Activated CD8-positive, alpha-beta memory T cell treated with anti-CD3 and anti-CD28 coated beads for 36 hours (primary cell): ENCODE data around the gene SND1. TPM values are rescaled to one million over a fixed set of nuclear protein-coding genes. Genes with fewer than 3 reads are reported as not detected.

Source experiments
- CTCF ChIA-PET: fragments of 350-600 bp; sonication (Branson Sonifier 250); formaldehyde crosslinking; loops from one replicate; lab custom pipeline; 2021; ENCODE audit warnings: antibody characterized with exemption; lab: Charles Lee
- POLR2A ChIA-PET: fragments of 350-600 bp; sonication (Branson Sonifier 250); formaldehyde crosslinking; loops from one replicate; lab custom pipeline; 2021; ENCODE audit warnings: antibody characterized with exemption; lab: Charles Lee
- total RNA-seq, 2 experiments: library from RNA; stranded (reverse); gene quantifications; one replicate each; pipeline ENCODE4 v1.2.3, GENCODE V29; 2021

SND1 gene
- total RNA-seq, 2 experiments from 2014 or later = 203 to 219 TPM

DNA sequence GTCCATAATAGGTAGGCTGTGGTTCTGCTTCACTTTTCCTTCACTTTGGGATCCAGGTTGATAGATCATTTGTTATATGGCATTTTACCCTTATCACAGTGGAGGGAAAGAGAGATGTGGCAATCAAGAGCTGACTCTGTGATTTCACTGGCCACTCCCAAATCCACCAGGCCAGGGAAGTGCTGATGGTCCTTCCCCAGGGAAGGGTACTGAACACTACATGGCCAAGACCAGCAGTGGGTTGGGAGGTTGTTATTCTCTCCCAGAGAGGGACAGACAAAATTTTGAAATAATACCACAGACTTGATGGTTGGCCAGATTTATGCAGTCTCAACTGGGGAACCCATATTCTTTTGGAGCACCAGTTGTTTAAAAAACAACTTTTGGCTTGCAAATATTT lies 102.5 kb downstream of the SND1 start:
- CTCF ChIA-PET = no interaction called here

GRCh38 chr7:127755521-127755920 lies 103.5 kb downstream of the SND1 start:
- CTCF ChIA-PET = no interaction called here
- POLR2A ChIA-PET = no interaction called here

More for the DNA sequence above, 102.5 kb downstream of the SND1 start:
- POLR2A ChIA-PET = interaction anchor here (0.5 kb wide), 1 partner anchor 132 kb away, joined by 5 read pairs; no protein-coding TSS in a partner anchor

- POLR2A ChIA-PET = no interaction called here
- CTCF ChIA-PET = no interaction called here
Measured at GRCh38 chr7:127755965-127756364, 104.0 kb downstream of the SND1 start.

- ChIA-PET POLR2A (no interaction called here), CTCF (no interaction called here)
Measured at GRCh38 chr7:127758105-127758504, 106.1 kb downstream of the SND1 start.

- POLR2A ChIA-PET = no interaction called here
- CTCF ChIA-PET = no interaction called here
Measured at GRCh38 chr7:127758845-127759244, 106.9 kb downstream of the SND1 start.

DNA sequence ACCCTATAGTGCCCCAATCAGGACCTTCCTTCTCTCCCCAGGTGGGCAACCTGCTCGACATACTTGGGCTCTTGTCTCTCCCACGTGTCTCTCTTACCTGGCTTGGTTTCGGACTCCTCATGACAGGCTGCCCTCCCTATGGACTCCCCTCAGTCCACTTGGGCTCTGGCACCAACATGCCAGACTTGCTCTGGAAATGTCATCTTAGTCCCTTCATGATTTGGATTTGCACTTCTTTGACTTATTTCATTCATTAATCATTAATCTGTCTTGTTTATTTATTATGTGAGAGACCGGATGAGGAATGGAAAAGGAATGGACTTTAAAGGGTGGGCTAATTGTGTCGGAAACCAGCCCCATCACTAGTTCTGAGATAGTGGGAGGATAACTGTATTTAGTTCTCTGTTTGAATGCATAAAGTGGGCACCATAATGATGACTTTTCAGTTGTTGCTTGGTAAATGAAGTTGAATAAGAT lies 108.0 kb downstream of the SND1 start:
- ChIA-PET CTCF (no interaction called here), POLR2A (no interaction called here)

GRCh38 chr7:127760436-127761031 lies 108.5 kb downstream of the SND1 start:
- CTCF ChIA-PET = no interaction called here
- POLR2A ChIA-PET = no interaction called here

DNA sequence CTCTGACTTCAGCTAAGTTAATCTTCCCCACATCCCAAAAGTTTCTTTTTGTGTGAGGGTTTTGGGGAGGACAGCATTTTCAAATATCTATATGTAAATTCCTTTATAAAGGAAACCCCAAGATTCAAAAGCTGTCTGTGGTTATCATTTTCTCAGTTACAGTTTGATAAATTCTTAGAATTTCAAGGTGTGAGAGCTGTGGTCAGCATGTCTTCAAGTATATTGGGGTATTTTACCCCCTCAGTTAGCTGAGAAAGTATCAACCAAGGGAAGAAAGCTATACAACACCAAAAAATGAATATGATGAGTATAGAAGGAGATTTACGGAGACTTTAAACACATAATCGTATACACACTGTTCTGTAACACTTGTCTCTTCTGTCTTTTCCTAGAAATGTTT lies 109.2 kb downstream of the SND1 start:
- ChIA-PET CTCF (no interaction called here), POLR2A (no interaction called here)

- CTCF ChIA-PET = no interaction called here
- POLR2A ChIA-PET = no interaction called here
Measured at GRCh38 chr7:127764681-127765080, 112.7 kb downstream of the SND1 start.

DNA sequence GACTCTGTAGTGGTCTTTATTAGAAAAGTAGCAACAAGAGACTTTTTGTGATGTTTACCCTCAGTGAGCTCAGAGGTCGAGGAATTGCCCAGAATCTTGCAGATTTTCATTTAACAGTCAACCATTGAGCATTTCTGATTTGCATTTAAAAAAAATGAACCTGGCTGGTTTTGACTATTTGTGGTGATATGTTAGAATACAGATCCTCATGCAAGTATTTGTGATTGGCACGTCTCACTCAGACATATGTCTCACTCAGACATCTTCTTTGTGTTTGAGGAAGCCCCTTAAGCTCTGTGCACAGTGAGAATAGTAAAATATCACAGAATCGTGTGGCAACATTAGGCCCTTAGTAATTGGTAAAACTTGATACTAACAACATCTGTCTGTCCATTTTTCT lies 113.2 kb downstream of the SND1 start:
- POLR2A ChIA-PET = no interaction called here
- CTCF ChIA-PET = no interaction called here

DNA sequence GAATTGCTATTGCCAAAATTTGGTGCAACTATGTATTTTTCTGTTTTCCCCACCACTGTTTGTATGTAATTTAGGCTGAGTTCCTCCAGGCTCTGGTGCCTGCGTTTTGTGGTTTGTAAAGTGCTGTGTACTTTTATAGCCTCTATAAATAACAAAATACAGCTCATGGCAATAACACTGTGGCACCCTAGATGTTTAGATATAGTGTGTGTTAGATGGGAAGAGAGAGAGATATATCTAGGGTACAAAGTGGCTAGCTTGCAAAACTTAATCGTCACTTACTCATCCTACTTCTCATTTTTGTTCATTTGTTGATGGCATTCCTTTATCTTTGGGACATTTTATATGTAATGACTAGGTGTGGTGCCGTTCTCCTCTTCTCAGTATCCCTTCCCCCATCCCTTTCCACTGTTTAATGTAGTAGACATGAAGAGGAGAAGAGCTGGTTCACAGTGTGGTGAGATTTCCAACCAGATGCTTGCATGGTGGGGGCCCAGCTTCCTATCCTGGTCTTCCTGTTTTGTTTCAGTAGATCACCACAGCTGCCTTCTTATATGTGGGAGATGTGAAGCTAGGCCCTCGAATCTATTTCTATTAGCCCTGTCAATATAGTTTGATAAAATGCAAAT lies 115.0 kb downstream of the SND1 start:
- POLR2A ChIA-PET = interaction anchor here (1.0 kb wide), 1 partner anchor 53 kb away, joined by 3 read pairs; no protein-coding TSS in a partner anchor
- CTCF ChIA-PET = no interaction called here

DNA sequence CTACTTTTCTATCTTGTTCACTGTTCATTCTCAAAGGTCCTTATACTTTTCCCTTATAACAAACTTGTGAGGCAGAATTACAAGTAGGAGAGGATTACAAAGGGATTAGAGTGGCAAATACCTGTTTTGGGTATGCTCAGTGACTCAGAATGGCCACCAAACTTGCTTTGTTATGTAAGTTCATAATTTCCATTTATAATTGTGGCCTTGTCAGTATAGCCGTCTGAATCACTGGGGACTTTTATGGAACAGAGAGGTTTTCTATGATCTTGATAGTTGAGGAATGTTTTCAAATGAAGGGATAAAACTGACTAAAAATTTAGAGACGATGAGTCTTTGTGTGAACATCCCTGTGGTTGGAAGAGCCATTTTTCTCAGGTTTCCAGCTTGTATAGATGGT lies 116.2 kb downstream of the SND1 start:
- ChIA-PET CTCF (no interaction called here), POLR2A (no interaction called here)

DNA sequence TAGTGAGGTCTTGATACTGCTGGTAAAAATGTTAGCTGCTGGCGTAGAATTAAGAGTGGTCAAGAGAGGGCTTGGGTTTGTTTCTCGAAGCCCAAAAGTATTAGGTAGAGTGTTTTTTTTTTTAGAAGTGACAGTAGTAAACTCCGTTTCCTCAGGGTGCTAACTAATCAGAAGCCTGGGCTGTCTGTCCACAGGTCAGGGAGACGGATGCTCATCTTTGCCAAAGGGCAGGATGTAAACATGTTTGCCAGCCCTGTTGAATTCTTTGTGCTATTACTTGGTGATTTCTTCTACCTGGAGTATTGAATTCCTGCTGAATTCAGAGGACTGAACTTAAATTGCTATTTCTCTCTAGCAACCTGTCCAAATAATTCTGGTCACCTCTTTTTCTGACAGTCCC lies 117.1 kb downstream of the SND1 start:
- ChIA-PET CTCF (no interaction called here), POLR2A (no interaction called here)

GRCh38 chr7:127769696-127770400 lies 117.9 kb downstream of the SND1 start:
- POLR2A ChIA-PET = no interaction called here
- CTCF ChIA-PET = no interaction called here

DNA sequence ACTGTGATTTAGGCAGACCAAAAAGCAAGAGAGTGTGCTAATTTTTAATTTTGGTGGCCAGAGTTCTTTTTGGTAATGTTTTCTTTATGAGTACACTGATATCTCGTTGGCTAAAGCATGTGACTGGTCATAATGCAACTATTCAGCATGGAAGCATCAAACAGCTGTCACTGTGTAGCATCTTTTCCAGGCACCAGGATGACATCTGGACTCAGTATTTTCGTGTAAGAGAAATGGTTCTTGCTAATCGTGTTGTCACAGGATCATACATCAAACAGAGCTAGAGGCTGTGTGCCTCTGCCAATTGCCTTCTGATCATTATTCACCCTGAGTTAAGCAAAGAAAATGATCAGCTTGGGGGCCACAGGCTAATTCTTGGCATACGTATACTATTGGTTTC lies 118.9 kb downstream of the SND1 start:
- CTCF ChIA-PET = no interaction called here

GRCh38 chr7:127771707-127772106 lies 119.7 kb downstream of the SND1 start:
- ChIA-PET CTCF (no interaction called here), POLR2A (no interaction called here)

More for the DNA sequence above, 118.9 kb downstream of the SND1 start:
- POLR2A ChIA-PET = no interaction called here

DNA sequence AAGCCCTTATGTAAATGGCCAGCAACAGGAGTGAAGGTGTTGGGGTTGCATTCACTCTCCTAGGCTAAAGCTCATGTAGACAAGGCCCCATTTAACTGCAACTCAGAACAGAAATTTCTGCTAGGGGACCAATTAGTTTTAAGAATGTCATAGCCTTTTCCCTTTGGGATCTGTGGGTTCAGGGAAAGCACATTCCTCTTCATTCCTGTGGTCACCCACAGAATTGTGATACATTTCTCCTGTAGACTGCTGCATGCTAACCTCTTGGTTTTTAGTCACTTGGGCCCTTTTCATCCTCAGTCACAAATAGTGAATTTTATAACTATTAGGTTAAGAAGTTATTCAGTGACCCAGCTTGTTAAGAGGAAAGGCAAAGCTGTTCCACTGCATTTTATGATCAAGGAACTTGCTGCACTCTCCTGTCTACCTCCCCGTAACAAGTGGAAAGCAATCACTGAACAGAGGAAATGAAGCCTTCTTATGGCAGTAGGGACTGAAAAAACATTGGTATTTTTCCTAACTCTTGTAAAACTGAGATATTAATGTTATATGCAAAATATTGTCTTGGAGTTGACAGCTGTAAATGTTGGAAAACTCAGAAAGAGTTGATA lies 124.9 kb downstream of the SND1 start:
- CTCF ChIA-PET = no interaction called here
- POLR2A ChIA-PET = no interaction called here

DNA sequence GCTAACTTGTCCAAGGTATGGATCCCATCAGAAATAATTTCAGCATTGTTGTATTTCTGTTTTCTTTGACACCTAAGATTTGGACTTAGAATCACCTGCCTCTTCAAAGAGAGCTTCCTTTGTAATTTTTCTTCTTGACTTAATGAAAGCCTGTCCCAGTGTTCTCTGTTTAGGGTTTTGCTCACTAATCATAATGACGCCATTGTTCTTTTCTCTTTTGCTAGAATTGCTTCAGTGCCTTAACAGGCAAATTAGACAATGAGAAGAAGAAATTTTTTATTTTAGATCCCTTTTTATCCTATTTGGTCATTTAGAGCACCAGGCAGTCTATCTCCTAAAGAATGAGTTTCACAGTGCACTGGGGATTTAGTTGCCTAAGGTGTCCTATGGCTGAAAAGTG lies 128.5 kb downstream of the SND1 start:
- ChIA-PET POLR2A (no interaction called here), CTCF (interaction anchor here (1.1 to 1.3 kb wide), 2 partner anchors 11 to 17 kb away, joined by 3 read pairs; no protein-coding TSS in a partner anchor)

DNA sequence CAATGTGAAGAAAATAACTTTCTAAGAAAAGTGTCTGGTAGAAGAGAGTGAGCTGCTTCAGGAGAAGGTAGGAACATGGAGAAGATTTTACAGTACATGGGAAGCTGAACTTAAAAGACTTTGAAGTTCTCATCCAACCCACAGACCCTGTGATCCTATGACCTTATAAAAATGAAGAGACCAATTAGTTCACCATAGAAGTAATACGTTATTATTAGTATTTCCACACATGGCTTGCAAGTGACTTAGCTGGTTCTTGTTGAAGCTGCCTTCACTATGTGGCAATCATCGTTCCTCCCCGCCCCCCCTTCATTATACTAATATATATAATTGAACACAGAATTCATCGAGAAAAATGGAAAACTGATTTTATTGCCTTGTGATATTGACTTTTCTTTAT lies 129.1 kb downstream of the SND1 start:
- ChIA-PET POLR2A (no interaction called here), CTCF (interaction anchor here (0.6 to 1.3 kb wide), 2 partner anchors 17 to 59 kb away, joined by 3 read pairs; no protein-coding TSS in a partner anchor)

GRCh38 chr7:127782075-127782474 lies 130.1 kb downstream of the SND1 start:
- POLR2A ChIA-PET = no interaction called here
- CTCF ChIA-PET = interaction anchor here (1.3 kb wide), 1 partner anchor 16 kb away, joined by 3 read pairs; no protein-coding TSS in a partner anchor
